SK-N-SH treated with all-trans-retinoic acid at 6 μM for 48 hours (cell line): ENCODE results near the gene NCK2.

ENCODE experiments used
- ARNTL ChIP-seq: fragments of 450-650 bp; formaldehyde crosslinking; IDR thresholded peaks from 2 replicates; pipeline ENCODE4 v1.5.0; 2020; ENCODE audit warnings: low read depth, mild to moderate bottlenecking, moderate library complexity, borderline replicate concordance
- CREB5 ChIP-seq: fragments of 250-450 bp; sonication (Bioruptor Pico); IDR thresholded peaks from 2 replicates; pipeline ENCODE4 v1.5.1; 2020; ENCODE audit warnings: low read depth, mild to moderate bottlenecking, moderate library complexity
- ISL1 ChIP-seq: fragments of 250-450 bp; sonication (Bioruptor Pico); IDR thresholded peaks from 2 replicates; pipeline ENCODE4 v2.1.2; 2022; ENCODE audit warnings: mild to moderate bottlenecking, moderate library complexity
- PATZ1 ChIP-seq: fragments of 250-450 bp; sonication (Bioruptor Pico); IDR thresholded peaks from 2 replicates; pipeline ENCODE4 v1.8.0; 2020; ENCODE audit warnings: mild to moderate bottlenecking, moderate library complexity, borderline replicate concordance
- POU6F1 ChIP-seq: fragments of 250-450 bp; sonication (Bioruptor Pico); IDR thresholded peaks from 2 replicates; pipeline ENCODE4 v1.8.0; 2021; ENCODE audit warnings: low read depth, mild to moderate bottlenecking, moderate library complexity, borderline replicate concordance
- PPARA ChIP-seq: fragments of 250-450 bp; sonication (Bioruptor Pico); IDR thresholded peaks from 2 replicates; pipeline ENCODE4 v1.5.0; 2020; ENCODE audit warnings: mild to moderate bottlenecking, borderline replicate concordance
- SNAI2 ChIP-seq: fragments of 250-450 bp; sonication (Bioruptor Pico); IDR thresholded peaks from 2 replicates; pipeline ENCODE4 v1.5.0; 2020; ENCODE audit warnings: mild to moderate bottlenecking, moderate library complexity
- TCF4 ChIP-seq: fragments of 250-450 bp; sonication (Bioruptor Pico); IDR thresholded peaks from 2 replicates; pipeline ENCODE4 v1.8.0; 2021; ENCODE audit warnings: mild to moderate bottlenecking, moderate library complexity, borderline replicate concordance
- TOX ChIP-seq: fragments of 250-450 bp; sonication (Bioruptor Pico); IDR thresholded peaks from 2 replicates; pipeline ENCODE4 v1.8.0; 2021; ENCODE audit warnings: mild to moderate bottlenecking, moderate library complexity, borderline replicate concordance
- ZC3H10 ChIP-seq: fragments of 250-450 bp; sonication (Bioruptor Pico); IDR thresholded peaks from 2 replicates; pipeline ENCODE4 v1.5.1; 2021; ENCODE audit warnings: mild to moderate bottlenecking, moderate library complexity
- ZFP3 ChIP-seq: fragments of 250-450 bp; sonication (Bioruptor Pico); IDR thresholded peaks from 2 replicates; pipeline ENCODE4 v1.5.0; 2020; ENCODE audit warnings: mild to moderate bottlenecking, moderate library complexity
- ZNF565 ChIP-seq: fragments of 450-650 bp; formaldehyde crosslinking; conservative IDR thresholded peaks from 2 replicates; pipeline ENCODE4 v1.5.0; 2020; ENCODE audit warnings: low read depth, mild to moderate bottlenecking, moderate library complexity

- TF ChIP-seq SNAI2 (CRISPR knock-in tag), result no peak
- TF ChIP-seq TCF4 (CRISPR knock-in tag), result no peak
- no peak for TF ChIP-seq CREB5 (CRISPR knock-in tag)
- no peak for TF ChIP-seq ZFP3 (CRISPR knock-in tag)
- TF ChIP-seq ZNF565, result no peak
- no peak for TF ChIP-seq ZC3H10 (CRISPR knock-in tag)
- TF ChIP-seq PPARA (CRISPR knock-in tag), result no peak
- TF ChIP-seq PATZ1 (CRISPR knock-in tag), result no peak
- no peak for TF ChIP-seq ISL1 (CRISPR knock-in tag)
- no peak for TF ChIP-seq TOX (CRISPR knock-in tag)
- TF ChIP-seq ARNTL (CRISPR knock-in tag), result no peak
- TF ChIP-seq POU6F1 (CRISPR knock-in tag), result no peak
Observed at GRCh38 chr2:105780606-105781005, 35.9 kb downstream of the NCK2 start.
